Muscle of back (tissue), 11 donors: Measurements from ENCODE around the gene SIL1. TPM values are rescaled to one million over a fixed set of nuclear protein-coding genes. Genes with fewer than 3 reads are reported as not detected.

Source experiments
- DNase-seq, 3 donors: peaks; one replicate each; pipeline versions ENCODE4 v3.0.0 to v3.0.0-alpha.2; 2013
- polyA plus RNA-seq, 10 donors: library from polyadenylated mRNA; unstranded; fragments of 120-200 nt; gene quantifications; one replicate each; pipeline ENCODE4 v1.2.1, GENCODE V29; 2013; ENCODE audit not compliant: insufficient read length in 10 of 10

Gene SIL1
- polyA plus RNA-seq, 10 donors, result 21.2 to 33.5 (median 25.3) TPM

- no peak for DNase-seq
Measured at GRCh38 chr5:138983984-138984383, 214.2 kb downstream of the SIL1 start.

- no peak for DNase-seq
Measured at GRCh38 chr5:138981586-138981985, 216.6 kb downstream of the SIL1 start.

- DNase-seq, result peak in 1 of 3 donors; percentile 42
Measured at GRCh38 chr5:138981131-138981530, 217.0 kb downstream of the SIL1 start.

GRCh38 chr5:138980441-138980840, 217.7 kb downstream of the SIL1 start:
- no peak for DNase-seq

GRCh38 chr5:138979684-138980280, 218.4 kb downstream of the SIL1 start:
- DNase-seq, result no peak

- DNase-seq, result no peak
Measured at GRCh38 chr5:138978581-138978980, 219.6 kb downstream of the SIL1 start.

GRCh38 chr5:138978080-138978479, 220.1 kb downstream of the SIL1 start:
- no peak for DNase-seq

- DNase-seq, result peak; percentile 54 to 73 (median 71)
Measured at GRCh38 chr5:138975098-138975847, 222.9 kb downstream of the SIL1 start.

GRCh38 chr5:138974227-138975063, 223.7 kb downstream of the SIL1 start:
- DNase-seq, result peak; percentile 64 to 79 (median 79)

- DNase-seq, result no peak
Measured at GRCh38 chr5:138972836-138973235, 225.3 kb downstream of the SIL1 start.

GRCh38 chr5:138972230-138972629, 225.9 kb downstream of the SIL1 start:
- DNase-seq, result peak in 2 of 3 donors; percentile 17 to 54

- no peak for DNase-seq
Measured at GRCh38 chr5:138969323-138970002, 228.7 kb downstream of the SIL1 start.

- DNase-seq, result no peak
Measured at GRCh38 chr5:138968601-138969000, 229.6 kb downstream of the SIL1 start.

GRCh38 chr5:138967791-138968448, 230.2 kb downstream of the SIL1 start:
- no peak for DNase-seq

- DNase-seq, result no peak
Measured at GRCh38 chr5:138966236-138966985, 231.8 kb downstream of the SIL1 start.

GRCh38 chr5:138965626-138966025, 232.5 kb downstream of the SIL1 start:
- no peak for DNase-seq

- no peak for DNase-seq
Measured at GRCh38 chr5:138964647-138965201, 233.4 kb downstream of the SIL1 start.

GRCh38 chr5:138963763-138964371, 234.3 kb downstream of the SIL1 start:
- no peak for DNase-seq

GRCh38 chr5:138962614-138963370, 235.4 kb downstream of the SIL1 start:
- DNase-seq, result no peak
